Nephron (organoid): ENCODE data around the gene SCAF8.
"Not testable (repeated sequence)": the region's sequence is repeated elsewhere in the genome, so short reads cannot be mapped to it uniquely, and the experiment has no call there.

Experiments used
- H3K27ac Mint-ChIP-seq, 3 experiments: 2 replicates each; pipeline ENCODE4 v1.8.0; 2020; ENCODE audit warnings: mixed read lengths in 3 of 3, mild to moderate bottlenecking in 2 of 3, moderate library complexity in 1 of 3
- H3K27me3 Mint-ChIP-seq: 2 replicates; pipeline ENCODE4 v1.8.0; 2021; ENCODE audit warnings: low read depth, mild to moderate bottlenecking, moderate library complexity, mixed read lengths
- H3K36me3 Mint-ChIP-seq: 2 replicates; pipeline ENCODE4 v1.8.0; 2020; ENCODE audit warnings: low read depth, mixed read lengths
- H3K4me1 Mint-ChIP-seq: 2 replicates; pipeline ENCODE4 v1.8.0; 2020; ENCODE audit warnings: mixed read lengths
- H3K4me3 Mint-ChIP-seq, 3 experiments: 2 replicates each; pipeline ENCODE4 v1.8.0; 2020; ENCODE audit warnings: mild to moderate bottlenecking in 3 of 3, mixed read lengths in 3 of 3, moderate library complexity in 2 of 3
- H3K9me3 Mint-ChIP-seq: 2 replicates; pipeline ENCODE4 v1.8.0; 2020; ENCODE audit warnings: mixed read lengths
- CTCF ChIP-seq, 3 experiments: fragments of 200-600 bp; sonication (generic); IDR thresholded peaks; one replicate each; pipeline ENCODE4 v1.5.0; 2021; ENCODE audit warnings: antibody characterized with exemption in 3 of 3; ENCODE audit not compliant: unreplicated experiment in 3 of 3

Gene SCAF8

GRCh38 chr6:154738551-154738961 lies 5.3 kb downstream of the SCAF8 start:
- Mint-ChIP-seq H3K4me1 (peaks cover 36% of the 10 kb centered on the region), H3K4me3 (peak overlapping the region in 2 of 3 experiments; percentile 9 to 47), H3K27me3 (no peaks in the 10 kb centered on the region), H3K9me3 (no peaks in the 10 kb centered on the region), H3K27ac (peak overlapping the region; percentile 44 to 73 (median 67)), H3K36me3 (peaks cover 26% of the 10 kb centered on the region)
- no peak for TF ChIP-seq CTCF (IDR thresholded peaks at IDR 0.05; ENCODE audit: unreplicated experiment in 3 of 3)

GRCh38 chr6:154740658-154741057 lies 7.4 kb downstream of the SCAF8 start:
- Mint-ChIP-seq H3K27ac (no peak overlapping the region), H3K9me3 (no peaks in the 10 kb centered on the region), H3K36me3 (peaks cover 28% of the 10 kb centered on the region), H3K27me3 (no peaks in the 10 kb centered on the region), H3K4me3 (no peak overlapping the region), H3K4me1 (peaks cover 32% of the 10 kb centered on the region)
- TF ChIP-seq CTCF (IDR thresholded peaks at IDR 0.05; ENCODE audit: unreplicated experiment in 3 of 3), result no peak

GRCh38 chr6:154742891-154743290 lies 9.7 kb downstream of the SCAF8 start:
- no peaks in the 10 kb centered on the region for H3K27me3 Mint-ChIP-seq
- H3K4me1 Mint-ChIP-seq, result peaks cover 25% of the 10 kb centered on the region
- peaks cover 26% of the 10 kb centered on the region for H3K36me3 Mint-ChIP-seq
- no peak for TF ChIP-seq CTCF (IDR thresholded peaks at IDR 0.05; ENCODE audit: unreplicated experiment in 3 of 3)
- peak overlapping the region in 1 of 3 experiments; percentile 2 for H3K27ac Mint-ChIP-seq
- no peaks in the 10 kb centered on the region for H3K9me3 Mint-ChIP-seq
- no peak overlapping the region for H3K4me3 Mint-ChIP-seq

- H3K9me3 Mint-ChIP-seq, H3K27ac Mint-ChIP-seq, H3K27me3 Mint-ChIP-seq, H3K4me3 Mint-ChIP-seq: not testable (repeated sequence)
- H3K36me3 Mint-ChIP-seq, result peaks cover 22% of the 10 kb centered on the region
- peaks cover 15% of the 10 kb centered on the region for H3K4me1 Mint-ChIP-seq
Observed at GRCh38 chr6:154744029-154744745, 11.0 kb downstream of the SCAF8 start.

GRCh38 chr6:154745243-154745642 lies 12.0 kb downstream of the SCAF8 start:
- Mint-ChIP-seq H3K27ac (no peak overlapping the region), H3K27me3 (no peaks in the 10 kb centered on the region), H3K36me3 (peaks cover 30% of the 10 kb centered on the region), H3K4me3 (no peak overlapping the region), H3K4me1 (peaks cover 15% of the 10 kb centered on the region), H3K9me3 (no peaks in the 10 kb centered on the region)
- TF ChIP-seq CTCF (IDR thresholded peaks at IDR 0.05; ENCODE audit: unreplicated experiment in 3 of 3), result no peak

GRCh38 chr6:154749341-154749740 lies 16.1 kb downstream of the SCAF8 start:
- Mint-ChIP-seq H3K9me3 (no peaks in the 10 kb centered on the region), H3K4me3 (no peak overlapping the region), H3K36me3 (peaks cover 39% of the 10 kb centered on the region), H3K27ac (no peak overlapping the region), H3K27me3 (no peaks in the 10 kb centered on the region), H3K4me1 (peaks cover 5% of the 10 kb centered on the region)
- TF ChIP-seq CTCF (IDR thresholded peaks at IDR 0.05; ENCODE audit: unreplicated experiment in 3 of 3), result no peak
